ENCODE measurements around the gene GTF2IRD2. TPM values are rescaled to one million over a fixed set of nuclear protein-coding genes. Genes with fewer than 3 reads are reported as not detected.

The GTF2IRD2 gene
- polyA plus RNA-seq = 3.9 and 5.5 TPM in 2 replicates

GRCh38 chr7:74850833-74851721, at the start of gene GTF2IRD2:
Gene GTF2IRD2 (minus strand): TSS chr7:74851605. CDS start chr7:74836378, 15,227 bp downstream.

DNA sequence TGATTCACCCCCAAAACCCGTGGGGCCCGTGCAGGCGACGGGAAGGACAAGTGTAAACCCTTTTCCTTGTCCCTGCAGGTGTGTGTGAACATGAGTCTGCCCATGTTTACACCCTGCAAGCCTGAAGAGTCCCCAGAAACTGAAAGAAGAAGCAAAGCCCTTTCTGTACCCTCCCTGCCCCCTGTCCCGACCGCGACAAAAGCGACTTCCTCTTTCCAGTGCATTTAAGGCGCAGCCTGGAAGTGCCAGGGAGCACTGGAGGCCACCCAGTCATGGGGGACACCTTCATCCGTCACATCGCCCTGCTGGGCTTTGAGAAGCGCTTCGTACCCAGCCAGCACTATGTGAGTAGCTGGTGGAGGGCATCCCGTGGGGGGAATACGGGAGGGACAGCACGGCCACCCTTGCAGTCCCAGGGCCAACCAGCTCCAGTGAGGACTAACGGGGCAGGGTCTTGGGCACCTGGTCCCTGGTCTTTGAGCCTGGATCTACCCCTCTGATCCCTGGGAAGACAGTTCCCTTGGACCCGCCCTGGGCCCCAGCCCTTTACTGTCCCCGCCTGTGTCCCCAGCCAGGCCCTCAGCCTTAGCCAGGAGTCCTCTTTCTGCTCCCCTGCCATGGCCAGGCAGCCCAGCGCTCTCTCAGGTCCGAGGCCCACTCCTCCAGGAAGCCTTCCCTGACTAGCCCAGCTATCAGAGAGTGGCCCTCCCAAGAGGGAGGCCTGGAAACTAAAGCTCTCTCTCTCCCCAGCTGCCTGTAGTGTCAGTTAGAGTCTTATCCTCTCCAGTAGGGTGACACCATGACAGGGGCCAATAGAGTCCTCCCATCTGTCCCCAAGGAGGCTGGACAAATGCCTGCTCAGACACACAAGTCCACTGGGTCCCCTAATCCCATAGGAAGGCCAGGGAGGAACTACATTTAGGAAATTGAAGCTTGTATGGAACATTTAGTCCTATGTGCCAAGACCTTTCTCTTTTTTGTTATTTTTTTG, 77.3 kb downstream of the GTF2IRD2 start, which contains the start of gene NCF1:
Gene NCF1 (plus strand): TSS at position 252 of the 991 bp plus-strand sequence. CDS start 21 bp downstream, at position 273.

Other genes with a start within 250 kb of the GTF2IRD2 start
- gene GTF2I, start 193.9 kb downstream of the GTF2IRD2 start, polyA plus RNA-seq = 37.6 and 61.8 TPM in 2 replicates
- gene NCF1, start 77.6 kb downstream of the GTF2IRD2 start, polyA plus RNA-seq = not detected in 2 replicates
- gene CASTOR2, start 113.1 kb upstream of the GTF2IRD2 start, polyA plus RNA-seq = not detected in 2 replicates
- 1.4 and 4.3 TPM in 2 replicates for gene RCC1L, start 222.2 kb upstream of the GTF2IRD2 start, polyA plus RNA-seq
- 5.1 and 5.3 TPM in 2 replicates for gene GTF2IRD2B, start 241.0 kb upstream of the GTF2IRD2 start, polyA plus RNA-seq

Measured in Purkinje cell (primary cell).